HepG2 (cell line): ENCODE results near the gene GPR4. TPM values are rescaled to one million over a fixed set of nuclear protein-coding genes. Genes with fewer than 3 reads are reported as not detected.

Source experiments
- ATF7-NPFF ChIP-seq: sonication (generic); formaldehyde crosslinking; IDR thresholded peaks from 2 replicates; pipeline ENCODE4 v1.8.1; 2023; ENCODE audit warnings: mild to moderate bottlenecking, low read depth, missing genetic modification reagents, moderate library complexity
- CAMTA2 ChIP-seq: sonication (generic); formaldehyde crosslinking; IDR thresholded peaks from 2 replicates; pipeline ENCODE4 v1.4.0; 2020; ENCODE audit warnings: mild to moderate bottlenecking, missing genetic modification reagents, borderline replicate concordance
- ERF ChIP-seq: IDR thresholded peaks from 2 replicates; pipeline ENCODE4 v1.6.1; 2018; ENCODE audit warnings: missing biosample characterization, missing genetic modification reagents
- FOSL2 ChIP-seq: sonication (generic); formaldehyde crosslinking; IDR thresholded peaks from 2 replicates; pipeline ENCODE4 v1.4.0; 2020; ENCODE audit warnings: missing genetic modification reagents
- FOXO1 ChIP-seq: sonication (generic); formaldehyde crosslinking; IDR thresholded peaks from 2 replicates; pipeline ENCODE4 v1.4.0; 2020; ENCODE audit warnings: missing genetic modification reagents
- GLI4 ChIP-seq: sonication (generic); formaldehyde crosslinking; IDR thresholded peaks from 2 replicates; pipeline ENCODE4 v1.5.1; 2020; ENCODE audit warnings: missing genetic modification reagents, mild to moderate bottlenecking, moderate library complexity, borderline replicate concordance
- KLF12 ChIP-seq: sonication (generic); formaldehyde crosslinking; IDR thresholded peaks from 2 replicates; pipeline ENCODE4 v1.4.0; 2020; ENCODE audit warnings: missing genetic modification reagents, borderline replicate concordance
- MTF1 ChIP-seq: sonication (generic); formaldehyde crosslinking; IDR thresholded peaks from 2 replicates; pipeline ENCODE4 v1.5.0; 2020; ENCODE audit warnings: missing genetic modification reagents
- RAD21 ChIP-seq: fragments of 450-650 bp; formaldehyde crosslinking; IDR thresholded peaks from 2 replicates; pipeline ENCODE4 v1.5.0; 2020; ENCODE audit warnings: mild to moderate bottlenecking
- RELA ChIP-seq: sonication (generic); formaldehyde crosslinking; IDR thresholded peaks from 2 replicates; pipeline ENCODE4 v1.4.0; 2020; ENCODE audit warnings: missing genetic modification reagents
- SSRP1 ChIP-seq: IDR thresholded peaks from 2 replicates; pipeline ENCODE4 v1.6.1; 2016; ENCODE audit warnings: control low read depth
- STAT6 ChIP-seq: sonication (generic); formaldehyde crosslinking; IDR thresholded peaks from 2 replicates; pipeline ENCODE4 v1.4.0; 2020; ENCODE audit warnings: missing genetic modification reagents, mild to moderate bottlenecking, borderline replicate concordance
- TEAD3 ChIP-seq: optimal IDR thresholded peaks from 2 replicates; pipeline ENCODE3; 2016; ENCODE audit warnings: borderline replicate concordance
- ZBTB14 ChIP-seq: sonication (generic); formaldehyde crosslinking; IDR thresholded peaks from 2 replicates; pipeline ENCODE4 v1.4.0; 2020; ENCODE audit warnings: missing genetic modification reagents
- ZBTB38 ChIP-seq: sonication (generic); formaldehyde crosslinking; IDR thresholded peaks from 2 replicates; pipeline ENCODE4 v1.5.1; 2020; ENCODE audit warnings: mild to moderate bottlenecking, missing genetic modification reagents
- ZMYM4 ChIP-seq: sonication (generic); formaldehyde crosslinking; IDR thresholded peaks from 2 replicates; pipeline ENCODE4 v1.8.1; 2023; ENCODE audit warnings: mild to moderate bottlenecking, missing genetic modification reagents
- ZNF350 ChIP-seq: sonication (generic); formaldehyde crosslinking; IDR thresholded peaks from 2 replicates; pipeline ENCODE4 v1.4.0; 2020; ENCODE audit warnings: mild to moderate bottlenecking, low read depth, missing genetic modification reagents, borderline replicate concordance
- ZNF362 ChIP-seq: sonication (generic); formaldehyde crosslinking; IDR thresholded peaks from 2 replicates; pipeline ENCODE4 v1.4.0; 2020; ENCODE audit warnings: missing genetic modification reagents, mild to moderate bottlenecking, borderline replicate concordance
- ZNF598 ChIP-seq: sonication (generic); formaldehyde crosslinking; IDR thresholded peaks from 2 replicates; pipeline ENCODE4 v1.5.1; 2020; ENCODE audit warnings: mild to moderate bottlenecking, missing genetic modification reagents, borderline replicate concordance
- ZNF788 ChIP-seq: sonication (generic); formaldehyde crosslinking; IDR thresholded peaks from 2 replicates; pipeline ENCODE4 v1.5.0; 2020; ENCODE audit warnings: mild to moderate bottlenecking, missing genetic modification reagents, borderline replicate concordance
- ZNF792 ChIP-seq: IDR thresholded peaks from 2 replicates; pipeline ENCODE4 v1.6.1; 2016
- ZNF800 ChIP-seq: sonication (generic); formaldehyde crosslinking; IDR thresholded peaks from 2 replicates; pipeline ENCODE4 v1.4.0; 2020; ENCODE audit warnings: missing genetic modification reagents
- ZNF891 ChIP-seq: sonication (generic); formaldehyde crosslinking; IDR thresholded peaks from 2 replicates; pipeline ENCODE4 v1.5.0; 2020; ENCODE audit warnings: mild to moderate bottlenecking, missing genetic modification reagents
- polyA plus RNA-seq, 8 experiments: library from polyadenylated mRNA; depleted of rRNA in 3 of 8; stranded (reverse) in 7 of 8; unstranded in 1 of 8; fragments of >200 nt; fragmentation: Illumina TruSeq in 4 of 8; extraction: Trizol in 4 of 8; gene quantifications; 2 replicates each; pipeline versions ENCODE4 v1.2.1 to v1.2.3, GENCODE V29; 2011 to 2016; ENCODE audit warnings: low read depth in 4 of 8, missing spikeins in 1 of 8, mixed read lengths in 1 of 8; ENCODE audit not compliant: insufficient read depth in 1 of 8
- total RNA-seq, 5 experiments: library from RNA; depleted of rRNA; stranded (reverse); fragments of >200 nt; fragmentation: Illumina TruSeq; extraction: Trizol; gene quantifications; 2 replicates each; pipeline ENCODE4 v1.2.3, GENCODE V29; 2016; ENCODE audit warnings: low read depth in 1 of 5

The GPR4 gene
- total and polyA plus RNA-seq, 2 of the 13 experiments (the other 11 are each of a cell fraction or from before 2014, with no cell fraction given): 0.15 TPM; not detected in 1

- TF ChIP-seq ZNF362 (CRISPR knock-in tag): no peak
- peak; percentile 70; the same call in 1 of the 2 replicates for TF ChIP-seq ZNF788 (CRISPR knock-in tag)
- TF ChIP-seq FOSL2: peak; percentile 49; the same call in 1 of the 2 replicates
- TF ChIP-seq KLF12 (CRISPR knock-in tag): no peak
- peak; percentile 81 for TF ChIP-seq TEAD3 (CRISPR knock-in tag)
- no peak for TF ChIP-seq ZNF800 (CRISPR knock-in tag)
- peak; percentile 81 for TF ChIP-seq ZBTB14 (CRISPR knock-in tag)
- TF ChIP-seq CAMTA2: no peak
- TF ChIP-seq ERF: peak; percentile 56; the same call in 1 of the 2 replicates
- peak; percentile 45; the same call in 1 of the 2 replicates for TF ChIP-seq ZNF350 (CRISPR knock-in tag)
- TF ChIP-seq ZNF891: peak; percentile 64; the same call in 1 of the 2 replicates
- peak; percentile 77; the same call in 1 of the 2 replicates for TF ChIP-seq ZNF598 (CRISPR knock-in tag)
- no peak for TF ChIP-seq GLI4 (CRISPR knock-in tag)
- peak; percentile 49; the same call in 1 of the 2 replicates for TF ChIP-seq FOXO1 (CRISPR knock-in tag)
- TF ChIP-seq ZNF792 (CRISPR knock-in tag): peak; percentile 49; the same call in 1 of the 2 replicates
- TF ChIP-seq RELA (CRISPR knock-in tag): no peak
- TF ChIP-seq MTF1: no peak
- no peak for TF ChIP-seq SSRP1 (CRISPR knock-in tag)
- TF ChIP-seq RAD21 (CRISPR knock-in tag): peak; percentile 29; the same call in 1 of the 2 replicates
- TF ChIP-seq ZMYM4 (CRISPR knock-in tag): peak; percentile 80
- TF ChIP-seq STAT6 (CRISPR knock-in tag): peak; percentile 45; the same call in 1 of the 2 replicates
- peak; percentile 80; the same call in 1 of the 2 replicates for TF ChIP-seq ZBTB38 (CRISPR knock-in tag)
- no peak for TF ChIP-seq ATF7-NPFF (CRISPR knock-in tag)
These were observed 17.5 kb downstream of the GPR4 start, which contains the start of gene OPA3 (continued) for GRCh38 chr19:45584332-45585157.
